Mesenchymal stem cell (in vitro differentiated cells and primary cell): ENCODE data around the gene KRT36.

Experiments used
- DNase-seq: peaks from one replicate; pipeline ENCODE4 v3.0.0-alpha.2; 2013
- H2AFZ ChIP-seq: one replicate; pipeline ENCODE4 v1.6.1; 2013; ENCODE audit warnings: low read depth, mild to moderate bottlenecking, control low read depth, inconsistent platforms, low read length, moderate library complexity
- H2AK5ac ChIP-seq: 2 replicates; pipeline ENCODE4 v1.6.1; 2013; ENCODE audit warnings: low read length, moderate library complexity, mild to moderate bottlenecking, inconsistent platforms; ENCODE audit not compliant: severe bottlenecking
- H2BK120ac ChIP-seq: one replicate; pipeline ENCODE4 v1.6.1; 2013; ENCODE audit warnings: low read depth, mild to moderate bottlenecking, inconsistent platforms, low read length, moderate library complexity
- H2BK12ac ChIP-seq, 2 experiments: one replicate each; pipeline ENCODE4 v1.6.1; 2013; ENCODE audit warnings: inconsistent platforms in 2 of 2, low read length in 2 of 2, mild to moderate bottlenecking in 2 of 2, moderate library complexity in 2 of 2, control low read depth in 1 of 2
- H2BK15ac ChIP-seq: one replicate; pipeline ENCODE4 v1.6.1; 2013; ENCODE audit warnings: mild to moderate bottlenecking, low read depth, inconsistent platforms; ENCODE audit not compliant: poor library complexity, severe bottlenecking
- H2BK5ac ChIP-seq: 2 replicates; pipeline ENCODE4 v1.6.1; 2013; ENCODE audit warnings: low read depth, mild to moderate bottlenecking, low read length, control low read depth, inconsistent platforms; ENCODE audit not compliant: poor library complexity, severe bottlenecking
- H3K14ac ChIP-seq, 2 experiments: one replicate each; pipeline ENCODE4 v1.6.1; 2013; ENCODE audit warnings: inconsistent platforms in 2 of 2, low read length in 2 of 2, control low read depth in 1 of 2, mild to moderate bottlenecking in 1 of 2, moderate library complexity in 1 of 2
- H3K18ac ChIP-seq, 2 experiments: one replicate each; pipeline ENCODE4 v1.6.1; 2013; ENCODE audit warnings: inconsistent platforms in 2 of 2, low read length in 2 of 2, control low read depth in 1 of 2, low read depth in 1 of 2, mild to moderate bottlenecking in 1 of 2
- H3K23ac ChIP-seq, 2 experiments: one replicate each; pipeline ENCODE4 v1.6.1; 2013; ENCODE audit warnings: inconsistent platforms in 2 of 2, low read length in 2 of 2, mild to moderate bottlenecking in 2 of 2, moderate library complexity in 2 of 2, control low read depth in 1 of 2
- H3K27ac ChIP-seq: 2 replicates; pipeline ENCODE4 v1.5.1; 2013; ENCODE audit warnings: mild to moderate bottlenecking, moderate library complexity, low read length, control low read depth, inconsistent platforms; ENCODE audit not compliant: poor library complexity, severe bottlenecking
- H3K27me3 ChIP-seq, 2 experiments: 2 replicates each; pipeline versions ENCODE4 v1.6.1 to v1.7.0; 2013; ENCODE audit warnings: low read length in 2 of 2, mild to moderate bottlenecking in 2 of 2, moderate library complexity in 2 of 2, control low read depth in 1 of 2, inconsistent platforms in 1 of 2; ENCODE audit not compliant: control insufficient read depth in 1 of 2, insufficient read depth in 1 of 2
- H3K36me3 ChIP-seq, 2 experiments: 2 replicates each; pipeline versions ENCODE4 v1.6.1 to v1.7.0; 2013; ENCODE audit warnings: low read length in 2 of 2, control low read depth in 1 of 2, inconsistent platforms in 1 of 2, low read depth in 1 of 2, mild to moderate bottlenecking in 1 of 2; ENCODE audit not compliant: insufficient read depth in 2 of 2, control insufficient read depth in 1 of 2
- H3K4ac ChIP-seq, 2 experiments: one replicate each; pipeline ENCODE4 v1.6.1; 2013; ENCODE audit warnings: inconsistent platforms in 2 of 2, low read length in 2 of 2, mild to moderate bottlenecking in 2 of 2, moderate library complexity in 2 of 2, control low read depth in 1 of 2, low read depth in 1 of 2
- H3K4me1 ChIP-seq: 2 replicates; pipeline ENCODE4 v1.6.1; 2013; ENCODE audit warnings: low read depth, low read length, control low read depth; ENCODE audit not compliant: control insufficient read depth, insufficient read depth
- H3K4me2 ChIP-seq: 2 replicates; pipeline ENCODE4 v1.6.1; 2013; ENCODE audit warnings: low read length, mild to moderate bottlenecking, inconsistent platforms; ENCODE audit not compliant: poor library complexity, severe bottlenecking
- H3K4me3 ChIP-seq, 2 experiments: 2 replicates each; pipeline versions ENCODE4 v1.5.1 to v1.7.0; 2013; ENCODE audit warnings: low read length in 2 of 2, mild to moderate bottlenecking in 2 of 2, control low read depth in 1 of 2, low read depth in 1 of 2; ENCODE audit not compliant: insufficient read depth in 1 of 2
- H3K79me1 ChIP-seq: replicated peaks from 2 replicates; pipeline ENCODE4 v1.6.1; 2013; ENCODE audit warnings: mild to moderate bottlenecking, control low read depth, low read length, inconsistent platforms; ENCODE audit not compliant: poor library complexity, severe bottlenecking
- H3K9ac ChIP-seq: 2 replicates; pipeline ENCODE4 v1.7.0; 2013; ENCODE audit warnings: mild to moderate bottlenecking, low read length, moderate library complexity
- H3K9me3 ChIP-seq: 2 replicates; pipeline ENCODE4 v1.7.0; 2013; ENCODE audit warnings: mild to moderate bottlenecking, low read length; ENCODE audit not compliant: control insufficient read depth
- H4K8ac ChIP-seq: one replicate; pipeline ENCODE4 v1.6.1; 2013; ENCODE audit warnings: inconsistent platforms, mild to moderate bottlenecking, low read length, moderate library complexity
- H4K91ac ChIP-seq: one replicate; pipeline ENCODE4 v1.6.1; 2013; ENCODE audit warnings: mild to moderate bottlenecking, low read length, inconsistent platforms
- WGBS: methylation state at CpG from one replicate; pipeline ENCODE4 v1.1.7; 2013; ENCODE audit warnings: mixed read lengths; 5-methylcytosine and 5-hydroxymethylcytosine counted together

The KRT36 gene

GRCh38 chr17:41494524-41494923 is 4.8 kb upstream of the KRT36 start:
- H3K9ac ChIP-seq = no peak overlapping the region
- no peaks in the 10 kb centered on the region for H3K9me3 ChIP-seq
- no peak overlapping the region for H3K4me2 ChIP-seq
- peak overlapping the region; percentile 16 to 34 for H3K18ac ChIP-seq
- no peaks in the 10 kb centered on the region for H3K79me1 ChIP-seq
- H2BK120ac ChIP-seq = no peak overlapping the region
- H2AFZ ChIP-seq = no peak overlapping the region
- H3K27ac ChIP-seq = no peak overlapping the region
- no peaks in the 10 kb centered on the region for H3K36me3 ChIP-seq
- H3K27me3 ChIP-seq = no peaks in the 10 kb centered on the region
- no peak overlapping the region for H3K4me3 ChIP-seq
- H2AK5ac ChIP-seq = peak overlapping the region; percentile 11
- peak overlapping the region in 1 of 2 experiments; percentile 72 for H3K14ac ChIP-seq
- H2BK5ac ChIP-seq = no peak overlapping the region
- DNase-seq = peak; percentile 37
- no peak overlapping the region for H2BK15ac ChIP-seq
- peak overlapping the region; percentile 44 for H4K91ac ChIP-seq
- H3K4ac ChIP-seq = peak overlapping the region in 1 of 2 experiments; percentile 73
- peaks cover 18% of the 10 kb centered on the region for H3K4me1 ChIP-seq
- no peak overlapping the region for H4K8ac ChIP-seq
- H3K23ac ChIP-seq = no peak overlapping the region
- 50% methylated on average over 2 of the region's 2 CpGs for WGBS
- peak overlapping the region; percentile 44 to 75 for H2BK12ac ChIP-seq

- no peak overlapping the region for H2AK5ac ChIP-seq
- no peaks in the 10 kb centered on the region for H3K9me3 ChIP-seq
- H3K23ac ChIP-seq = no peak overlapping the region
- DNase-seq = peak; percentile 67
- no peaks in the 10 kb centered on the region for H3K36me3 ChIP-seq
- no peak overlapping the region for H3K4me2 ChIP-seq
- WGBS = 48% methylated on average over 3 of the region's 4 CpGs
- peak overlapping the region; percentile 88 for H4K8ac ChIP-seq
- H2BK120ac ChIP-seq = peak overlapping the region; percentile 59
- no peaks in the 10 kb centered on the region for H3K79me1 ChIP-seq
- peak overlapping the region; percentile 65 for H4K91ac ChIP-seq
- H3K27ac ChIP-seq = no peak overlapping the region
- no peak overlapping the region for H2AFZ ChIP-seq
- H2BK15ac ChIP-seq = no peak overlapping the region
- no peak overlapping the region for H3K4me3 ChIP-seq
- no peak overlapping the region for H3K9ac ChIP-seq
- no peaks in the 10 kb centered on the region for H3K27me3 ChIP-seq
- peak overlapping the region in 1 of 2 experiments; percentile 37 for H3K14ac ChIP-seq
- peak overlapping the region; percentile 33 to 64 for H2BK12ac ChIP-seq
- H2BK5ac ChIP-seq = no peak overlapping the region
- H3K4me1 ChIP-seq = peaks cover 19% of the 10 kb centered on the region
- peak overlapping the region in 1 of 2 experiments; percentile 60 for H3K4ac ChIP-seq
- peak overlapping the region; percentile 49 to 88 for H3K18ac ChIP-seq
Measured at GRCh38 chr17:41492771-41493170, 3.1 kb upstream of the KRT36 start.

- DNase-seq = peak; percentile 77
- Histone ChIP-seq H2AFZ (no peak overlapping the region), H3K27ac (no peak overlapping the region), H3K14ac (no peak overlapping the region), H3K18ac (peak overlapping the region in 1 of 2 experiments; percentile 73), H3K23ac (no peak overlapping the region), H3K4me3 (no peak overlapping the region), H4K8ac (peak overlapping the region; percentile 88), H3K4ac (no peak overlapping the region), H3K79me1 (no peaks in the 10 kb centered on the region), H3K9ac (no peak overlapping the region), H3K4me2 (no peak overlapping the region), H2BK120ac (no peak overlapping the region), H2BK5ac (no peak overlapping the region), H2BK12ac (peak overlapping the region; percentile 51 to 64), H2AK5ac (no peak overlapping the region), H4K91ac (peak overlapping the region; percentile 40), H3K4me1 (peaks cover 19% of the 10 kb centered on the region), H3K9me3 (no peaks in the 10 kb centered on the region), H2BK15ac (no peak overlapping the region), H3K36me3 (no peaks in the 10 kb centered on the region), H3K27me3 (peaks cover 0 to 4% of the 10 kb centered on the region in 2 experiments)
- WGBS = 41% methylated on average over 6 of the region's 6 CpGs
Measured at GRCh38 chr17:41492351-41492750, 2.6 kb upstream of the KRT36 start.

DNA sequence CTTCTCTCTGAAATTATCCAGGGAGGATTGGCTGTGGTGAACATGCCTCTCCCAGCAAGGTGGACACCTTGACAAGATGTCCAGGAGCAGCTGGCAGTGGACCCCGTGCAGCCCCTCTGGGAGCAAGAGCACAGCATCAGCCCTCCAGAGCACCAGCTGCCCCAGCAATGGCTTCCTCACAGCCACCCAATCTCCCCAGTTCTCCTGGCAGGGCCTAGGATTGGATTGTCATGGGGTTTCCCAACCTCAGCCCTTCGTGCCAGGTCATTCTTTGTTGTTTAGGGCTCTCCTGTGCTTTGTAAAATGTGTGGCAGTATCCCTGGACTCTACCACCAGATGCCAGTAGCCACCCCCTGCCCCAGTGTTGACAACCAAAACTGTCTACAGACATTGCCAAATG is 1.8 kb upstream of the KRT36 start:
- H3K9me3 ChIP-seq = no peaks in the 10 kb centered on the region
- no peaks in the 10 kb centered on the region for H3K36me3 ChIP-seq
- H2BK5ac ChIP-seq = no peak overlapping the region
- H2BK120ac ChIP-seq = peak overlapping the region; percentile 38
- no peak overlapping the region for H3K18ac ChIP-seq
- DNase-seq = no peak
- no peak overlapping the region for H2BK15ac ChIP-seq
- peak overlapping the region in 1 of 2 experiments; percentile 45 for H3K4ac ChIP-seq
- no peak overlapping the region for H4K8ac ChIP-seq
- H3K23ac ChIP-seq = no peak overlapping the region
- H3K4me3 ChIP-seq = no peak overlapping the region
- no peak overlapping the region for H3K14ac ChIP-seq
- no peak overlapping the region for H3K27ac ChIP-seq
- 96% methylated on average over 2 of the region's 2 CpGs for WGBS
- H2AFZ ChIP-seq = no peak overlapping the region
- no peak overlapping the region for H3K9ac ChIP-seq
- H4K91ac ChIP-seq = peak overlapping the region; percentile 93
- peaks cover 0 to 12% of the 10 kb centered on the region in 2 experiments for H3K27me3 ChIP-seq
- H3K4me2 ChIP-seq = no peak overlapping the region
- H3K4me1 ChIP-seq = peaks cover 14% of the 10 kb centered on the region
- H3K79me1 ChIP-seq = no peaks in the 10 kb centered on the region
- peak overlapping the region; percentile 26 to 59 for H2BK12ac ChIP-seq
- H2AK5ac ChIP-seq = no peak overlapping the region
